PC-3 (cell line): ENCODE data around the gene PPT2.

Experiments
- CTCF ChIP-seq: fragments of 300-600 bp; sonication (generic); conservative IDR thresholded peaks from 2 replicates; pipeline ENCODE4 v1.5.1; 2017; ENCODE audit warnings: antibody characterized with exemption, low read depth, mild to moderate bottlenecking, low read length
- EZH2 ChIP-seq: fragments of 300-600 bp; sonication (generic); IDR thresholded peaks from one replicate; pipeline ENCODE4 v1.6.1; 2017; ENCODE audit warnings: antibody characterized with exemption, mild to moderate bottlenecking, low read length; ENCODE audit not compliant: unreplicated experiment
- EZH2phosphoT487 ChIP-seq: fragments of 300-600 bp; sonication (generic); IDR thresholded peaks from 2 replicates; pipeline ENCODE4 v1.6.1; 2018; ENCODE audit warnings: mild to moderate bottlenecking, antibody characterized with exemption, low read length, borderline replicate concordance

GRCh38 chr6:32210191-32210601 lies 56.3 kb downstream of the PPT2 start:
- TF ChIP-seq CTCF (no peak), EZH2phosphoT487 (no peak), EZH2 (no peak)
